Activated naive CD8-positive, alpha-beta T cell treated with anti-CD3 and anti-CD28 coated beads, Interleukin-2, amount 10 ng/mL, durations not matched to agents 7 days and 5 days (primary cell): ENCODE results near the gene CALCB. TPM values are rescaled to one million over a fixed set of nuclear protein-coding genes. Genes with fewer than 3 reads are reported as not detected.
"Not testable (repeated sequence)": the region's sequence is repeated elsewhere in the genome, so short reads cannot be mapped to it uniquely, and the experiment has no call there.

Experiments
- ATAC-seq: fragments of 150-1000 bp; cut with Tn5 transposase; one replicate; pipeline ENCODE4 v1.10.0; 2021; ENCODE audit warnings: low read depth, moderate library complexity
- POLR2A ChIA-PET: fragments of 350-600 bp; sonication (Branson Sonifier 250); formaldehyde crosslinking; loops from one replicate; lab custom pipeline; 2021; ENCODE audit warnings: antibody characterized with exemption; lab: Charles Lee
- DNase-seq: peaks from one replicate; pipeline ENCODE4 v3.0.0; 2021
- H3K27ac Mint-ChIP-seq: one replicate; pipeline ENCODE4 v1.8.0; 2022; ENCODE audit warnings: mild to moderate bottlenecking, mixed read lengths
- H3K27me3 Mint-ChIP-seq: one replicate; pipeline ENCODE4 v1.8.0; 2022; ENCODE audit warnings: mild to moderate bottlenecking, moderate library complexity, mixed read lengths
- H3K36me3 Mint-ChIP-seq: one replicate; pipeline ENCODE4 v1.8.0; 2021; ENCODE audit warnings: mild to moderate bottlenecking, mixed read lengths
- H3K4me1 Mint-ChIP-seq: one replicate; pipeline ENCODE4 v1.8.0; 2021; ENCODE audit warnings: mixed read lengths
- H3K4me3 Mint-ChIP-seq: one replicate; pipeline ENCODE4 v1.8.0; 2022; ENCODE audit warnings: mild to moderate bottlenecking, moderate library complexity, mixed read lengths
- H3K9me3 Mint-ChIP-seq: one replicate; pipeline ENCODE4 v1.8.0; 2021; ENCODE audit warnings: mixed read lengths
- total RNA-seq, 2 experiments: library from RNA; stranded (reverse); gene quantifications; one replicate each; pipeline ENCODE4 v1.2.3, GENCODE V29; 2021

CALCB gene
- total RNA-seq, 2 experiments from 2014 or later, result 1.00 to 1.3 TPM

GRCh38 chr11:15055620-15056356, 17.6 kb upstream of the CALCB start:
- POLR2A ChIA-PET, result no interaction called here
- Mint-ChIP-seq H3K9me3 (no peaks in the 10 kb centered on the region), H3K4me3 (no peak overlapping the region), H3K4me1 (peaks cover 2% of the 10 kb centered on the region), H3K27me3 (peaks cover 10% of the 10 kb centered on the region), H3K27ac (no peak overlapping the region), H3K36me3 (no peaks in the 10 kb centered on the region)
- no peak for ATAC-seq
- DNase-seq, result no peak

GRCh38 chr11:15057329-15057728, 16.1 kb upstream of the CALCB start:
- ATAC-seq (no peak), DNase-seq (no peak)
- H3K36me3 Mint-ChIP-seq, result no peaks in the 10 kb centered on the region
- POLR2A ChIA-PET, result no interaction called here
- no peak overlapping the region for H3K4me3 Mint-ChIP-seq
- peaks cover 2% of the 10 kb centered on the region for H3K4me1 Mint-ChIP-seq
- no peak overlapping the region for H3K27ac Mint-ChIP-seq
- H3K9me3 Mint-ChIP-seq, result no peaks in the 10 kb centered on the region
- H3K27me3 Mint-ChIP-seq, result peaks cover 14% of the 10 kb centered on the region

- H3K4me3 Mint-ChIP-seq, result no peak overlapping the region
- H3K4me1 Mint-ChIP-seq, result no peaks in the 10 kb centered on the region
- no peak for ATAC-seq
- H3K27me3 Mint-ChIP-seq, result peaks cover 17% of the 10 kb centered on the region
- no peak for DNase-seq
- POLR2A ChIA-PET, result no interaction called here
- no peaks in the 10 kb centered on the region for H3K9me3 Mint-ChIP-seq
- H3K36me3 Mint-ChIP-seq, result no peaks in the 10 kb centered on the region
- H3K27ac Mint-ChIP-seq, result no peak overlapping the region
Observed at GRCh38 chr11:15059132-15059915, 14.1 kb upstream of the CALCB start.

GRCh38 chr11:15062599-15062998, 10.8 kb upstream of the CALCB start:
- Mint-ChIP-seq H3K27ac (no peak overlapping the region), H3K4me3 (no peak overlapping the region), H3K27me3 (peaks cover 21% of the 10 kb centered on the region), H3K36me3 (no peaks in the 10 kb centered on the region), H3K4me1 (no peaks in the 10 kb centered on the region), H3K9me3 (no peaks in the 10 kb centered on the region)
- POLR2A ChIA-PET, result no interaction called here
- ATAC-seq, result no peak
- no peak for DNase-seq

GRCh38 chr11:15069751-15070150, 3.6 kb upstream of the CALCB start:
- H3K9me3 Mint-ChIP-seq, H3K27ac Mint-ChIP-seq, H3K4me3 Mint-ChIP-seq, POLR2A ChIA-PET, ATAC-seq, H3K36me3 Mint-ChIP-seq, DNase-seq: not testable (repeated sequence)
- H3K27me3 Mint-ChIP-seq, result peaks cover 23% of the 10 kb centered on the region
- peaks cover 13% of the 10 kb centered on the region for H3K4me1 Mint-ChIP-seq

- Mint-ChIP-seq H3K4me1 (peaks cover 13% of the 10 kb centered on the region), H3K9me3 (peaks cover 7% of the 10 kb centered on the region), H3K27me3 (peaks cover 20% of the 10 kb centered on the region), H3K36me3 (no peaks in the 10 kb centered on the region), H3K4me3 (no peak overlapping the region), H3K27ac (no peak overlapping the region)
- POLR2A ChIA-PET, result no interaction called here
- no peak for ATAC-seq
- DNase-seq, result no peak
Observed at GRCh38 chr11:15071556-15072255, 1.7 kb upstream of the CALCB start.

GRCh38 chr11:15072551-15073143, 746 bp upstream of the CALCB start:
- Mint-ChIP-seq H3K4me1 (peaks cover 13% of the 10 kb centered on the region), H3K4me3 (no peak overlapping the region), H3K36me3 (no peaks in the 10 kb centered on the region), H3K9me3 (peaks cover 7% of the 10 kb centered on the region), H3K27me3 (peaks cover 22% of the 10 kb centered on the region), H3K27ac (no peak overlapping the region)
- ATAC-seq (no peak), DNase-seq (no peak)
- POLR2A ChIA-PET, result no interaction called here

- H3K9me3 Mint-ChIP-seq, result peaks cover 2% of the 10 kb centered on the region
- ATAC-seq (peak; percentile 96), DNase-seq (peak; percentile 91)
- H3K4me1 Mint-ChIP-seq, result peaks cover 13% of the 10 kb centered on the region
- H3K27ac Mint-ChIP-seq, result peak overlapping the region; percentile 43
- H3K36me3 Mint-ChIP-seq, result no peaks in the 10 kb centered on the region
- H3K4me3 Mint-ChIP-seq, result peak overlapping the region; percentile 80
- peaks cover 22% of the 10 kb centered on the region for H3K27me3 Mint-ChIP-seq
- POLR2A ChIA-PET, result interaction anchor here (1.1 to 2.0 kb wide), 3 partner anchors 100 to 167 kb away, joined by 3 to 7 read pairs (median 3); no protein-coding TSS in a partner anchor
Observed at GRCh38 chr11:15074206-15075161, 1.1 kb downstream of the CALCB start.

GRCh38 chr11:15075162-15075526, 1.8 kb downstream of the CALCB start:
- DNase-seq, result no peak
- peak overlapping the region; percentile 43 for H3K27ac Mint-ChIP-seq
- H3K9me3 Mint-ChIP-seq, result peaks cover under 1% of the 10 kb centered on the region
- H3K27me3 Mint-ChIP-seq, result peaks cover 24% of the 10 kb centered on the region
- H3K4me1 Mint-ChIP-seq, result peaks cover 13% of the 10 kb centered on the region
- H3K4me3 Mint-ChIP-seq, result peak overlapping the region; percentile 80
- ATAC-seq, result no peak
- H3K36me3 Mint-ChIP-seq, result no peaks in the 10 kb centered on the region
- POLR2A ChIA-PET, result interaction anchor here (1.1 to 2.0 kb wide), 3 partner anchors 101 to 167 kb away, joined by 3 to 7 read pairs (median 3); no protein-coding TSS in a partner anchor

- POLR2A ChIA-PET, result no interaction called here
- H3K9me3 Mint-ChIP-seq, result peaks cover 2% of the 10 kb centered on the region
- DNase-seq (no peak), ATAC-seq (no peak)
- H3K36me3 Mint-ChIP-seq, result peaks cover 3% of the 10 kb centered on the region
- H3K4me3 Mint-ChIP-seq, result no peak overlapping the region
- H3K27ac Mint-ChIP-seq, result no peak overlapping the region
- H3K4me1 Mint-ChIP-seq, result peaks cover 5% of the 10 kb centered on the region
- H3K27me3 Mint-ChIP-seq, result peaks cover 16% of the 10 kb centered on the region
Observed at GRCh38 chr11:15091175-15091574, 17.8 kb downstream of the CALCB start.

- Mint-ChIP-seq H3K27me3 (peaks cover 14% of the 10 kb centered on the region), H3K9me3 (peaks cover 2% of the 10 kb centered on the region), H3K36me3 (peaks cover 3% of the 10 kb centered on the region), H3K4me3 (no peak overlapping the region), H3K27ac (no peak overlapping the region), H3K4me1 (peaks cover 5% of the 10 kb centered on the region)
- no peak for DNase-seq
- ATAC-seq, result no peak
- POLR2A ChIA-PET, result no interaction called here
Observed at GRCh38 chr11:15091625-15092024, 18.2 kb downstream of the CALCB start.

- POLR2A ChIA-PET, result no interaction called here
- Mint-ChIP-seq H3K9me3 (peaks cover 2% of the 10 kb centered on the region), H3K27ac (no peak overlapping the region), H3K27me3 (peaks cover 13% of the 10 kb centered on the region), H3K36me3 (peaks cover 2% of the 10 kb centered on the region), H3K4me3 (no peak overlapping the region), H3K4me1 (peaks cover 2% of the 10 kb centered on the region)
- no peak for DNase-seq
- no peak for ATAC-seq
Observed at GRCh38 chr11:15093432-15093831, 20.0 kb downstream of the CALCB start.
